GM10248 (cell line): ENCODE data around the gene SEMA3A.

Source experiments
- CTCF ChIA-PET: fragments of 300-600 bp; sonication (Branson Sonifier 250); formaldehyde crosslinking; extraction: SDS; loops from one replicate; lab custom pipeline; 2021; ENCODE audit warnings: antibody characterized with exemption; lab: Yijun Ruan, JAX
- POLR2A ChIA-PET: fragments of 350-650 bp; sonication (Branson Sonifier 250); formaldehyde crosslinking; extraction: SDS; loops from one replicate; lab custom pipeline; 2020; ENCODE audit warnings: antibody characterized with exemption; lab: Yijun Ruan, JAX
- DNase-seq: peaks from one replicate; pipeline ENCODE4 v3.0.0; 2012; ENCODE audit errors: extremely low spot score
- TF ChIP-seq, protein P1 (sequence below): IDR thresholded peaks from 2 replicates; pipeline ENCODE4 v1.5.1; 2012; ENCODE audit warnings: mild to moderate bottlenecking, low read depth; ENCODE audit errors: extremely low read depth, missing control alignments, control extremely low read depth

SEMA3A gene

DNA sequence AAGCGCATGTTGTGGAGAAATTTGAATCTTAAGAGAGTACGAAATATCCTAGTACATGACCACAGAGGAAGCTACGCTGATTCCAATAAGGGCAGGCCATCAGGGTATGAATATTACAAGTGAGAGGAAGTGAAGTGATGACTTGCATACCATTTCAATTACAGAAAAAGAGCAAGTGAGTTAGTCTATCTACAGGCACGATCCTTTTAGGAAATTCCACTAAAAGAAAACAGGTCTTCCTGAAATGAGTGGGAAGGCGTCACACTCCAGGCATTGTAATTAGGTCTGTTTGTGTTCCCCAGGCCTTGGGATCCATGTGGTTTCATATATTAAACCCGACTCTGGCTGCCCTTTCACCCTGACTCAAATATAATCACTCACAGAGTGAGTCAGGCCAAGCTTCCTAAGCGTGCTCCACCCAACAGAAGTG lies 152.5 kb downstream of the SEMA3A start:
- DNase-seq, result no peak
- POLR2A ChIA-PET, result no interaction called here
- TF ChIP-seq, protein P1, sequence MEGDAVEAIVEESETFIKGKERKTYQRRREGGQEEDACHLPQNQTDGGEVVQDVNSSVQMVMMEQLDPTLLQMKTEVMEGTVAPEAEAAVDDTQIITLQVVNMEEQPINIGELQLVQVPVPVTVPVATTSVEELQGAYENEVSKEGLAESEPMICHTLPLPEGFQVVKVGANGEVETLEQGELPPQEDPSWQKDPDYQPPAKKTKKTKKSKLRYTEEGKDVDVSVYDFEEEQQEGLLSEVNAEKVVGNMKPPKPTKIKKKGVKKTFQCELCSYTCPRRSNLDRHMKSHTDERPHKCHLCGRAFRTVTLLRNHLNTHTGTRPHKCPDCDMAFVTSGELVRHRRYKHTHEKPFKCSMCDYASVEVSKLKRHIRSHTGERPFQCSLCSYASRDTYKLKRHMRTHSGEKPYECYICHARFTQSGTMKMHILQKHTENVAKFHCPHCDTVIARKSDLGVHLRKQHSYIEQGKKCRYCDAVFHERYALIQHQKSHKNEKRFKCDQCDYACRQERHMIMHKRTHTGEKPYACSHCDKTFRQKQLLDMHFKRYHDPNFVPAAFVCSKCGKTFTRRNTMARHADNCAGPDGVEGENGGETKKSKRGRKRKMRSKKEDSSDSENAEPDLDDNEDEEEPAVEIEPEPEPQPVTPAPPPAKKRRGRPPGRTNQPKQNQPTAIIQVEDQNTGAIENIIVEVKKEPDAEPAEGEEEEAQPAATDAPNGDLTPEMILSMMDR, result no peak
- CTCF ChIA-PET, result no interaction called here

DNA sequence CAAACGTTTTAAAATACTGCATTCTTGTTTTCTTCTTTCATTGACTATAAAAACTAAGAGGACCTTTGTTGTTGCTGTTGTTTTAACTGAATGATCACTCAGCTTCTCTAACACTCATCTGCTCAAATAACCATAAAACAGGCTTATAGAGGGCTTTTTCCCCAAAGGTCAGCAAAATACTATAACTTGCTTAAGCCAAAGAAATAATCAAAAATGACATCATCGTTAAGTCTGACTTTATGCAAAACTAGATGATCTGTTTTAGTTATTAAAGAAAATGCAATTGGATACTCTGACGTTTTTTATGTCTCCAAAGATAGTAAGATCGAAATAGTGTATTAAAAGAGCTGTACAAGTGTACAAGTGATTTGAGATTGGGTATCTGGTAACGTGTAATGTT lies 152.9 kb downstream of the SEMA3A start:
- POLR2A ChIA-PET, result no interaction called here
- TF ChIP-seq, protein P1, result no peak
- CTCF ChIA-PET, result no interaction called here
- no peak for DNase-seq

GRCh38 chr7:84040355-84040754 lies 154.2 kb downstream of the SEMA3A start:
- TF ChIP-seq, protein P1, result no peak
- no peak for DNase-seq
- ChIA-PET CTCF (interaction anchor here (0.9 kb wide), 1 partner anchor 18 kb away, joined by 3 read pairs; no protein-coding TSS in a partner anchor), POLR2A (no interaction called here)

DNA sequence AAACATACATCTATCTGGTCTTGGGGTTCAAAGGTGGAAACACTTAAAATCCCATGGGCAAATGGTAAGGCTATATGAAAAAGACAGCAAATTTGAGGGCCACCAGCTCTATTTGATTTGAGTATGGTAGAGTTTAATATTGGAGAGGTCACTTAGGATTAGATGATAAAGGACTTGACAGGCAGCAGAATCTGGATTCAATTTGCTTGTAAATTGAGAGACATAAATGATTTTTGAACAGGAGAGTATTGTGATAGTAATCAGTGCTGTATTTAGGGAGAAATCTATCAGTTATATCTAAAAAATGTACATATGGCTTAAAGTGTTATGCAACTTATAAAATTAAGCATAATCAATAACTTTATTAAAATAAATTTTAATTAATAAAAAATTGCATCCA lies 155.2 kb downstream of the SEMA3A start:
- POLR2A ChIA-PET, result no interaction called here
- DNase-seq, result no peak
- TF ChIP-seq, protein P1, result no peak
- CTCF ChIA-PET, result no interaction called here

- CTCF ChIA-PET, result no interaction called here
- TF ChIP-seq, protein P1, result no peak
- POLR2A ChIA-PET, result no interaction called here
- no peak for DNase-seq
These were observed 166.9 kb downstream of the SEMA3A start for GRCh38 chr7:84027678-84028077.

- no peak for DNase-seq
- TF ChIP-seq, protein P1, result no peak
- CTCF ChIA-PET, result interaction anchor here (1.1 kb wide), 1 partner anchor 10 kb away, joined by 3 read pairs; no protein-coding TSS in a partner anchor
- POLR2A ChIA-PET, result no interaction called here
These were observed 169.2 kb downstream of the SEMA3A start for GRCh38 chr7:84025332-84025927.
